Endothelial cell of umbilical vein (primary cell): ENCODE data around the gene WDR27. TPM values are rescaled to one million over a fixed set of nuclear protein-coding genes. Genes with fewer than 3 reads are reported as not detected.

Source experiments
- BruUV-seq: library from RNA; stranded (reverse); fragments of 400-500 nt; replicated peaks from 2 replicates; lab custom pipeline; 2021; lab: Mats Ljungman, UMichigan
- CTCF ChIA-PET: fragments of 300-600, 350-600 bp; sonication (Branson Sonifier 250); formaldehyde crosslinking; loops from one replicate; lab custom pipeline; 2021; ENCODE audit warnings: antibody characterized with exemption, inconsistent platforms; lab: Charles Lee
- POLR2A ChIA-PET: fragments of 300-600, 350-600 bp; sonication (Branson Sonifier 250); formaldehyde crosslinking; loops from one replicate; lab custom pipeline; 2021; ENCODE audit warnings: antibody characterized with exemption, inconsistent platforms; lab: Charles Lee
- DNase-seq: peaks from one replicate; pipeline ENCODE4 v3.0.0-alpha.2; 2011; ENCODE audit warnings: low read depth, low spot score
- FAIRE-seq: peaks from 2 replicates; lab custom pipeline; 2011; peaks lifted over from hg19 to GRCh38; lab: Jason Lieb, UNC
- H2AFZ ChIP-seq: 2 replicates; pipeline ENCODE4 v1.6.0; 2012; ENCODE audit warnings: low read depth, low read length, control low read depth, inconsistent platforms
- H3K27ac ChIP-seq: 2 replicates; pipeline ENCODE4 v1.5.1; 2011; ENCODE audit warnings: low read depth, mild to moderate bottlenecking, control low read depth, low read length, moderate library complexity; ENCODE audit not compliant: insufficient read depth
- H3K27me3 ChIP-seq, 2 experiments: 2 replicates each; pipeline versions ENCODE4 v1.6.0 to v1.6.1; 2011; ENCODE audit warnings: low read length in 2 of 2, mixed read lengths in 1 of 2; ENCODE audit not compliant: control insufficient read depth in 2 of 2, insufficient read depth in 2 of 2
- H3K36me3 ChIP-seq, 2 experiments: 2 replicates in 1 of 2; 3 replicates in 1 of 2; pipeline ENCODE4 v1.5.1; 2011; ENCODE audit warnings: low read length in 2 of 2, mild to moderate bottlenecking in 1 of 2, moderate library complexity in 1 of 2; ENCODE audit not compliant: control insufficient read depth in 2 of 2, insufficient read depth in 2 of 2; ENCODE audit errors: extremely low read depth in 1 of 2
- H3K4me1 ChIP-seq: 3 replicates; pipeline ENCODE4 v1.5.1; 2011; ENCODE audit warnings: mild to moderate bottlenecking, low read length; ENCODE audit not compliant: control insufficient read depth, insufficient read depth; ENCODE audit errors: extremely low read depth
- H3K4me2 ChIP-seq: 2 replicates; pipeline ENCODE4 v1.6.1; 2011; ENCODE audit warnings: low read length, control low read depth, mixed read lengths; ENCODE audit not compliant: insufficient read depth
- H3K4me3 ChIP-seq, 3 experiments: fragments of 200-600 bp in 1 of 3; sonication (generic), shearing (Covaris generic) in 1 of 3; replicated peaks in 1 of 3; 2 replicates each; pipeline ENCODE4 v1.5.1; 2011 to 2016; ENCODE audit warnings: control low read depth in 3 of 3, low read length in 3 of 3, mild to moderate bottlenecking in 2 of 3, inconsistent platforms in 1 of 3, low read depth in 1 of 3, moderate library complexity in 1 of 3; ENCODE audit not compliant: insufficient read depth in 1 of 3
- H3K79me2 ChIP-seq: 2 replicates; pipeline ENCODE4 v1.6.0; 2012; ENCODE audit warnings: low read length, inconsistent platforms; ENCODE audit not compliant: control insufficient read depth, insufficient read depth
- H3K9ac ChIP-seq: replicated peaks from 2 replicates; pipeline ENCODE3; 2011; ENCODE audit warnings: low read length, control low read depth; ENCODE audit not compliant: insufficient read depth; ENCODE audit errors: extremely low read depth
- H3K9me1 ChIP-seq: replicated peaks from 3 replicates; pipeline ENCODE4 v1.6.0; 2011; ENCODE audit warnings: mild to moderate bottlenecking, low read length; ENCODE audit not compliant: control insufficient read depth, insufficient read depth; ENCODE audit errors: extremely low read depth
- H3K9me3 ChIP-seq: replicated peaks from 2 replicates; pipeline ENCODE4 v1.5.1; 2012; ENCODE audit warnings: low read length, inconsistent platforms; ENCODE audit not compliant: control insufficient read depth, insufficient read depth
- H4K20me1 ChIP-seq: replicated peaks from 2 replicates; pipeline ENCODE3; 2011; ENCODE audit warnings: mild to moderate bottlenecking, low read length; ENCODE audit not compliant: control insufficient read depth, insufficient read depth; ENCODE audit errors: extremely low read depth
- EZH2 ChIP-seq: IDR thresholded peaks from 2 replicates; pipeline ENCODE4 v1.6.1; 2012; ENCODE audit warnings: borderline replicate concordance, low read depth, mild to moderate bottlenecking, moderate library complexity, low read length, inconsistent platforms; ENCODE audit not compliant: severe bottlenecking
- FOS ChIP-seq: IDR thresholded peaks from 2 replicates; pipeline ENCODE4 v1.6.1; 2011; ENCODE audit warnings: mild to moderate bottlenecking, low read length, moderate library complexity, borderline replicate concordance; ENCODE audit not compliant: insufficient read depth
- GATA2 ChIP-seq: IDR thresholded peaks from 2 replicates; pipeline ENCODE4 v1.7.0; 2011; ENCODE audit warnings: low read depth, mild to moderate bottlenecking, moderate library complexity, mixed read lengths, low read length; ENCODE audit not compliant: insufficient read length, insufficient read depth
- JUN ChIP-seq: IDR thresholded peaks from 2 replicates; pipeline ENCODE4 v1.6.1; 2011; ENCODE audit warnings: borderline replicate concordance, low read depth; ENCODE audit not compliant: insufficient read length, insufficient read depth
- MAX ChIP-seq: IDR thresholded peaks from 2 replicates; pipeline ENCODE4 v1.6.1; 2011; ENCODE audit not compliant: insufficient read depth, insufficient read length
- MYC ChIP-seq: IDR thresholded peaks from one replicate; pipeline ENCODE4 v1.6.1; 2011; ENCODE audit warnings: mild to moderate bottlenecking, low read depth, low read length
- POLR2A ChIP-seq: IDR thresholded peaks from 2 replicates; pipeline ENCODE4 v1.6.1; 2012; ENCODE audit warnings: low read depth, mild to moderate bottlenecking, control low read depth, low read length
- dilution Hi-C: fragments of 300-500 bp; cut with MboI; formaldehyde crosslinking; loops from one replicate; pipeline ENCODE4 v1.15.0; 2019; ENCODE audit warnings: low sequenced_read_pairs; ENCODE audit not compliant: extremely low pct_ligation_motif_present
- intact Hi-C: fragments of 100-400 bp; cut with micrococcal nuclease; formaldehyde crosslinking; loops from one replicate; pipeline ENCODE4 v1.10.0; 2022
- polyA plus RNA-seq, 4 experiments: library from polyadenylated mRNA; depleted of rRNA in 3 of 4; stranded (reverse) in 3 of 4; unstranded in 1 of 4; fragments of >200 nt; gene quantifications; 2 replicates each; pipeline versions ENCODE4 v1.2.1 to v1.2.3, GENCODE V29; 2011 to 2012; ENCODE audit warnings: missing spikeins in 1 of 4
- total RNA-seq: library from RNA; stranded (reverse); gene quantifications from 2 replicates; pipeline ENCODE4 v1.2.3, GENCODE V29; 2021
- TF ChIP-seq, protein P1 (sequence below), 2 donors: IDR thresholded peaks; 1 replicate in 1 of 2; 2 replicates in 1 of 2; pipeline ENCODE4 v1.5.1; 2011; ENCODE audit warnings: low read length in 2 of 2, mild to moderate bottlenecking in 2 of 2, moderate library complexity in 2 of 2, control low read depth in 1 of 2, inconsistent platforms in 1 of 2, low read depth in 1 of 2; ENCODE audit not compliant: insufficient read depth in 1 of 2; ENCODE audit errors: extremely low read depth in 1 of 2

Gene WDR27
- total and polyA plus RNA-seq, 2 donors (not counting 3 experiments of a cell fraction or from before 2014, with no cell fraction given), result 60.1 to 69.7 TPM

DNA sequence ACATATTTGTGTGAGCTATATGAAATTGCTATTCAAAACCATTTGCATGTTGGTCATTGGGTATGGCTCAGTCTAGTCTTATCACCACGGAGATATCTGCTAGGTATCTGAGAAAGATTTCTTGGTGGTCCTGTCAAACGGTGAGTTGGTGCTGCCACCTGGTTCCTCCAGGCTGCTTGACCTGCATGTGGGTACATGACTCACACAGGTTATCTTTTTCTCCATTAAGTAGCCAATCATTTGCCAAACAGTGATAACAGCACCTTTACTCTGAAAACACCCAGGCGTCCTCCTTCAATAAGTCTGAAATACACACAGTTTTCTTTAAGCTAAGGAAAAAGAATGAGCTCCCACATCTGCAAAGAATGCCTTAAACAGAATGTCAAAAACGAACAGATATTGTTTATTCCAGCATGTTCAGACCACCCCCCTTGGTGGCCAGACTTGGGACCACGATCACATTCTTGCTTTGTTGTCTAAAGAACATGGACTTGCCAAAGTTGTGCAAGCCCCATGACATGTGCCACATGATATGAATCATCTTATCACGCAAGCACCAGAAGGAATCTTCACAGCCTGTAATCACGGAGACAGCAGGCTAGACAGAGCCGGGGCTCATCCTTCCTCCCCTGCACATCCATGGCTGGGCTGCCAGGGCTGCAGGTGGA, 247.5 kb downstream of the WDR27 start:
- no peak overlapping the region for H2AFZ ChIP-seq
- TF ChIP-seq MAX, result no peak
- TF ChIP-seq MYC, result no peak
- TF ChIP-seq JUN, result no peak
- TF ChIP-seq GATA2, result no peak
- TF ChIP-seq EZH2, result no peak
- no peak for TF ChIP-seq POLR2A
- no peak for TF ChIP-seq FOS
- TF ChIP-seq, protein P1, sequence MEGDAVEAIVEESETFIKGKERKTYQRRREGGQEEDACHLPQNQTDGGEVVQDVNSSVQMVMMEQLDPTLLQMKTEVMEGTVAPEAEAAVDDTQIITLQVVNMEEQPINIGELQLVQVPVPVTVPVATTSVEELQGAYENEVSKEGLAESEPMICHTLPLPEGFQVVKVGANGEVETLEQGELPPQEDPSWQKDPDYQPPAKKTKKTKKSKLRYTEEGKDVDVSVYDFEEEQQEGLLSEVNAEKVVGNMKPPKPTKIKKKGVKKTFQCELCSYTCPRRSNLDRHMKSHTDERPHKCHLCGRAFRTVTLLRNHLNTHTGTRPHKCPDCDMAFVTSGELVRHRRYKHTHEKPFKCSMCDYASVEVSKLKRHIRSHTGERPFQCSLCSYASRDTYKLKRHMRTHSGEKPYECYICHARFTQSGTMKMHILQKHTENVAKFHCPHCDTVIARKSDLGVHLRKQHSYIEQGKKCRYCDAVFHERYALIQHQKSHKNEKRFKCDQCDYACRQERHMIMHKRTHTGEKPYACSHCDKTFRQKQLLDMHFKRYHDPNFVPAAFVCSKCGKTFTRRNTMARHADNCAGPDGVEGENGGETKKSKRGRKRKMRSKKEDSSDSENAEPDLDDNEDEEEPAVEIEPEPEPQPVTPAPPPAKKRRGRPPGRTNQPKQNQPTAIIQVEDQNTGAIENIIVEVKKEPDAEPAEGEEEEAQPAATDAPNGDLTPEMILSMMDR (IDR thresholded peaks at IDR 0.05; ENCODE audit: extremely low read depth in 1 of 2, insufficient read depth in 1 of 2, low read depth in 1 of 2, low read length in 2 of 2), result no peak
- H3K36me3 ChIP-seq, result no peaks in the 10 kb centered on the region
- no peaks in the 10 kb centered on the region for H3K79me2 ChIP-seq
- ChIA-PET CTCF (no interaction called here), POLR2A (no interaction called here)
- dilution Hi-C loops, result no loop called here
- H3K27ac ChIP-seq, result no peak overlapping the region
- H3K4me1 ChIP-seq, result no peaks in the 10 kb centered on the region
- FAIRE-seq (no peak), DNase-seq (no peak)
- intact Hi-C loops, result no loop called here
- no peaks in the 10 kb centered on the region for H3K9me3 ChIP-seq
- H4K20me1 ChIP-seq, result no peaks in the 10 kb centered on the region
- H3K4me2 ChIP-seq, result no peak overlapping the region
- no peak overlapping the region for H3K9ac ChIP-seq
- H3K9me1 ChIP-seq, result no peaks in the 10 kb centered on the region
- no TSS peak for BruUV-seq
- H3K27me3 ChIP-seq, result no peaks in the 10 kb centered on the region
- H3K4me3 ChIP-seq, result no peak overlapping the region
